Erythroblast (primary cell): ENCODE results near the gene NHLRC3.
"Not testable (repeated sequence)": the region's sequence is repeated elsewhere in the genome, so short reads cannot be mapped to it uniquely, and the experiment has no call there.

Experiments
- DNase-seq, 2 experiments: peaks; one replicate each; lab custom pipeline; 2025; lab: John Stamatoyannopoulos, UW
- GATA1 ChIP-seq: IDR thresholded peaks from 2 replicates; pipeline ENCODE4 v1.6.1; 2011; ENCODE audit warnings: low read depth, mild to moderate bottlenecking, control low read depth, low read length, moderate library complexity
- POLR2A ChIP-seq: IDR thresholded peaks from 2 replicates; pipeline ENCODE4 v1.6.1; 2011; ENCODE audit warnings: mild to moderate bottlenecking, low read length

The NHLRC3 gene, protein sequence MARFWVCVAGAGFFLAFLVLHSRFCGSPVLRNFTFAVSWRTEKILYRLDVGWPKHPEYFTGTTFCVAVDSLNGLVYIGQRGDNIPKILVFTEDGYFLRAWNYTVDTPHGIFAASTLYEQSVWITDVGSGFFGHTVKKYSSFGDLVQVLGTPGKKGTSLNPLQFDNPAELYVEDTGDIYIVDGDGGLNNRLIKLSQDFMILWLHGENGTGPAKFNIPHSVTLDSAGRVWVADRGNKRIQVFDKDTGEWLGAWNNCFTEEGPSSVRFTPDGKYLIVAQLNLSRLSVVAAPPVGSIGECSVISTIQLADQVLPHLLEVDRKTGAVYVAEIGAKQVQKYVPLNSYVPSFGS

DNA sequence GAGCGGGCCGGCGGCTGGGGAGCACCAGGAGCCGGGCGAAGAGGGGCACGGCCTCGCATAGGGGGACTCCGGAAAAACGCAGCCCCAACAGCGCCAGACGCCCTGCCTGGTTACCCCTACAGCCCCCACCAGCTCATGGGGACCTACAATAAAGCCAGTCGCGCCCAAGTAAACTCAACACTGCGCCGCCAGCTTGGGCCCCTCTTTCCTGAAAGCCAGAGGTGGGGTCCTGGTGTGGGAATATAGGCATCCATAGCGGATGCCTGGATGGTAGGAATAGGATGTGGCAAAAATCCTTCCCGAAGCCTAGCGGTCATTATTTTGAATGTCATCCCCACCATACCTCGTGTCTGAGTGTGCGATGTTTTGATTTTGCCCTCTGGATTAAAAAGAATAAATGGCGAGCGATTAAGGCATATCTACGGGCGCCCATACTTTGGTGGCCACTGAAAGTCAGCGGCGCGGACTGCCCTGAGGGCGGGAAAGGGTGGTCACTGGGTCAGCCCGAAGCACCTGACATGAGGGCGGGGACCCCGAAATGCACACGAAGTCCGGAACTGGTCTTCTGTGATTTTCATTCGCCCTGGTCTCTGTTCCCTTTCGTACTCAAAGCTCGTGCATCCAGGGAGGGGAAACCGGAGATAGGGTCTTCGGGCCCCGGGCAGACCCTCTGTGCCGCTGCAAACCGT lies at the start of gene NHLRC3, which contains the start of gene PROSER1:
Gene NHLRC3, plus strand, starts transcription at position 577 of the 689 bp plus-strand sequence. CDS start 184 bp downstream, outside the sequence.
Gene PROSER1, minus strand, starts transcription at position 210 of the 689 bp plus-strand sequence. CDS start 847 bp downstream, outside the sequence.
- TF ChIP-seq POLR2A (peak; percentile 81), GATA1 (no peak)

DNA sequence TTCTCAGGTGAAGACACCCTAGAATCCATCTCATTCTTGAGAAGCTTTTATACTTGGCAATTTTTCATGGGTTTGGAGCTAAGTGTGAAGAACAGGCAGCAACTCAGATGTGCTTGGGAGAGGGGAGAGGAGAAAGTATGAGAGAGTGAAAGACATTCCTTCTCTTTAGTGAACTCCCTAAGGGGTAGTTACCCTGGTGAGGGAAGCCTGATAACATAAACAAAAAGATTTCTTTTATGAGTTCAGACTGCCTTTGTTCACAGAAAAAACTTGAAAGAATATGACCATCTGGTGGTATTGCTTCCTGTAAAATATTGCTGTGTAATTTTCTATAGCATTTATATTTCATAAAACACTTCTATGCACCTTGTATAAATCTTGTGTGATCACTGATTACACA lies 47.6 kb upstream of the NHLRC3 start, which contains the start of gene STOML3:
Gene STOML3, minus strand, starts transcription at position 139 of the 400 bp plus-strand sequence. Its CDS starts 110 bp downstream, at position 29.
- DNase-seq = no peak
- no peak for TF ChIP-seq GATA1
- TF ChIP-seq POLR2A = no peak

More for the DNA sequence above, at the start of gene NHLRC3, which contains the start of gene PROSER1:
- peak; percentile 86 to 87 for DNase-seq

DNA sequence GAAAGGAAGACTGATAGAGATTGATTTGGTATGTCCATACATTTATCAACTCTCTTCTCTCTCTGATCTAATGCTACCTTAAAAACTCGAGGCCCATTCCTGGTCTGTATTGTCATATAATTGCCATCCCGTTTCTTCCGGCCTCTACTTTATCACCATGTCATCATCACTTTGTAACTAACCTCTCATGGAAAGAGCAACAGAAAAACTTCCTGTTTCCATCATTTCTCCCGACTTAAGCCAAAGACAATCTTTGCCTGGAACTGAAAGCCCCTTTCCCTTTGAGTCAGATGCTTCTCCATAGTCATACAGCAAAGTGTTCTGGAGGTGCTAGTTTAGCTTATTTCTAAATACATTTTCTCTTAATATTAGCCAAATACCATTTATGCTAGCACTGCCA lies 44.9 kb upstream of the NHLRC3 start:
- DNase-seq = no peak
- no peak for TF ChIP-seq GATA1
- no peak for TF ChIP-seq POLR2A

DNA sequence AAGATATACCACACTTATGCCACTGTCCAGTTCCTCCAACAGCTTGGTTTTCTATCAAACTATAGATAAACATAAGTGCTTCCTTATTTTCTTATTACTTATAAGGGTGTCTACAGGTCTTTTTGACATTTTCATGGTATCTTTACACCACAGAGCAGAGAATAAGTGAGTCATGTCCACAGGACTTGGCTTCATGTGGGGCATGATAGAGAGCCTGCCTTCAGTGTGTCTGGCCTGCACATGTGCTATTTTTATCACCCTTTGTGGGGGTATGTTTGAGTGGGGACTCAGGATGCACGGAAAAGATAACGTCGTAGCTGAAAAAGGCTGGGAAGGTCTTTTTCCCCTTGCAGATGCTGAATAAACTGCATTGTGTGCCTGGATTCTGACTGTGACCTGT lies 39.5 kb upstream of the NHLRC3 start:
- TF ChIP-seq POLR2A = no peak
- TF ChIP-seq GATA1 = no peak
- peak; percentile 44 to 82 for DNase-seq

DNA sequence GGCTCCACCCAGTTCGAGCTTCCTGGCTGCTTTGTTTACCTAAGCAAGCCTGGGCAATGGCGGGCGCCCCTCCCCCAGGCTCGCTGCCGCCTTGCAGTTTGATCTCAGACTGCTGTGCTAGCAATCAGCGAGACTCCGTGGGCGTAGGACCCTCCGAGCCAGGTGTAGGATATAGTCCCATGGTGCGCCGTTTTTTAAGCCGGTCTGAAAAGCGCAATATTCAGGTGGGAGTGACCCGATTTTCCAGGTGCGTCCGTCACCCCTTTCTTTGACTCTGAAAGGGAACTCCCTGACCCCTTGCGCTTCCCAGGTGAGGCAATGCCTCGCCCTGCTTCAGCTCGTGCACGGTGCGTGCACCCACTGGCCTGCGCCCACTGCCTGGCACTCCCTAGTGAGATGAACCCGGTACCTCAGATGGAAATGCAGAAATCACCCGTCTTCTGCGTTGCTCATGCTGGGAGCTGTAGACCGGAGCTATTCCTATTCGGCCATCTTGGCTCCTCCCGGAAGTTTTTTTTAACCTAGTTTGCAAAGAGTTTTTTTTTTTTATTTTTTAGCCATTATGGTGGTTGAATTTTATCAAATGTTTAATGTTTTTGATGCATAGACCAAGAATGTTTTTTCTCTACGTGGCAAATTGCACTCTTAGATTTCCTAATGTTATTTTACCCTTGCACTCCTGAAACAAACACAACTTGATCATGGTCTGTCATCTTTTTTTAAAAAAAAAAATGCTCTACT lies 31.7 kb upstream of the NHLRC3 start:
- not testable (repeated sequence) for DNase-seq

DNA sequence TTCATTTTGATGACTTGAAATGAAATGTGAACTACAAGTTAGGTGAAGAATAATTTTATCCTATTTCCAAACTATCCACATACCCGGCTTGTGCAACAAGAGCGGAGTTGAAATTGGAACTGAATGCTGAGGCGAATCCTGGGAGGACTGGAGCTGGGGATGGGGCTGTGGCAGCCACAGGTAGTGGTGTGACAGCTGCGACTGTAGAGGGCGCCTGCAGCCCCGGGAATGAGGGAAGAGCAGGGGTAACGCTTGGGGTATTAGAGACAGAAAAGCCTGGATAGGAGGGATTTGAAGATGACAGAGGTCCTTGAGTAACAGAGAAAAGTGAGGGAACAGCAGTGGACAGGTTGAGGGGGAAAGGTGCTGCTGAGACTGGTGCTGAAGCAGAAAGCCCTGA lies 25.6 kb upstream of the NHLRC3 start:
- no peak for DNase-seq
- TF ChIP-seq POLR2A (no peak), GATA1 (no peak)

DNA sequence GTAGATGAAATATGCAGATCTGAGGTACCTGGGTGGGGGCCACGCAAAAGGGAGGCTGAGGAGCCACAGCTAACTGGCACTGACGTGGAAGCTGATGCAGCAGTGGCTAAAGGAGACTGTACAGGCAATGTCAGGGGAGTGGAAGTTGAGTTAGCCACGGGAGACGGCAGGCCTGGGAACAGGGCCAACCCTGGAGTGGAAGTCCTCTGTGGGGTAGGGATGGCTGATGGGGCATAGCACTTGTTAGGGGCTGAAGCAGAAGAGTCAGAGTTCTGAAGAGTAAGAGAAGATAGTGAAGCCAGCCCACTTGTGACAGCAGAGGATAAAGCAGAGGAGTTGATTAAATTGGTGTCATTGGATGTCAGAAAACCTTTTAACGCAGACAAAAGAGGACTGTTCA lies 24.8 kb upstream of the NHLRC3 start:
- TF ChIP-seq POLR2A (no peak), GATA1 (no peak)
- no peak for DNase-seq

DNA sequence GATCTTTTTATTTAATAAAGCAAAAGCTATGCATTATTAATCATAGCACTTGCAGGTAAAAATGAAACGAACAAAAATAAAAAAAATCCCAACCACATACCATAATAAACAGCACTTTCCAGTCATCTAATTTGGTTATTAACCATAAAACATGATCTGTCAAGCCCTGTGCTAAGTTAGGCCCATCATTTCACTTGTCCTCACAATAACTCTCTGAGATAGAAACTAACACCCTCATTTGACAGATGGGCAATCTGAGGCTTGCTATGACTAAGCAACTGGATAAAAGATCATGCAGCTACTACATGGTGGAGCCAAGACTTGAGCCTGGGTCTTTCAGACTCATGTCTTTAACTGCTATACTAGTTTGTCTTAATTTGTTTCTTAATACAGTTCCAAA lies 22.2 kb upstream of the NHLRC3 start:
- peak in 1 of 2 experiments; percentile 8 for DNase-seq
- no peak for TF ChIP-seq GATA1

DNA sequence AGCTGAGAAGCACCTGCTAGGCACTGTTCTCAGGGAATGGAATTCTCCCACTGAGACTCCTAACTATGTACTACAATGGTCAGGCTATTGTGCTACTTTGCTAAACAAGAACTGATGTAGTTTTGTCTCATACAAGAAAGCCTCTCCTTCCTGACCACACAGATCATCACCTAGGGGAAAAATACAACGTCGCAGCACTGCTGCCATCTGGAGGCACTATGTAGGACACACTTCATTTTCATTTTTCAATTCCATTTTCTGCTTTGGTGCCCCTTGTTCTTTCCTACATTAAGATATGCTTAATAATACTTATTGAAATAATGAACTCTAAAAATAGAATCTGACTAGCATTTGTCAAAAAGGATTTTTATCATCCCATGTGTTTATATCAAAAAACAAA lies 21.5 kb upstream of the NHLRC3 start:
- peak; percentile 23 to 45 for DNase-seq
- TF ChIP-seq GATA1 = no peak
- TF ChIP-seq POLR2A = no peak

DNA sequence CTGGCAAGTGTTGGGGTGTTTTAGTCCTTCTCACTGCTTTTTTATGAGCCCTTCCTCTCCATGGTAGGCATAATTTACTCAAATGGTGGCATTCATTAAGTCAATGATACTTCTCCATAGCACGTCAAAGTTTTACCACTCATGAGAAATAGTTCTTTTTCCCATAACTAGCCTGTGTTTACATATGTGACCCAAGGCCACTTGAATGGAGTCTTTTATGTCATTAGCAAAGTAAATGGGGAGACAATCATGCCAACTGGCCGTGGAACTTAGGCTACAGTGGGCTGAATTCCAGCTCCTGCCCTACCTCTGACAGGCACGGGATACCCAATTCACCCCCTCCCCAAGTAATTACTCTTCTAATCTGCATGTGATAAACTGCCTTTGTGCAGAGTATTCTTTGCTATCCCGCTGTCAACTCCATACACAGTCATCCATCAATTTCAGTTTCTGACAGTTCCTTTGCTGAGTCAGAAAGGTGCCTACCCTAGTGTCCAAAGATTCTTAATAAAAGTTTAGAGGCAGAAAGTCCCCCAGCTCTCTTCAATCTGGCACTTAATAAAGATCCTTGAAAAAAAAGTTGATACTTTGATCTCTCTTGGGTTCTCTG lies 17.3 kb upstream of the NHLRC3 start:
- TF ChIP-seq POLR2A = no peak
- no peak for TF ChIP-seq GATA1

DNA sequence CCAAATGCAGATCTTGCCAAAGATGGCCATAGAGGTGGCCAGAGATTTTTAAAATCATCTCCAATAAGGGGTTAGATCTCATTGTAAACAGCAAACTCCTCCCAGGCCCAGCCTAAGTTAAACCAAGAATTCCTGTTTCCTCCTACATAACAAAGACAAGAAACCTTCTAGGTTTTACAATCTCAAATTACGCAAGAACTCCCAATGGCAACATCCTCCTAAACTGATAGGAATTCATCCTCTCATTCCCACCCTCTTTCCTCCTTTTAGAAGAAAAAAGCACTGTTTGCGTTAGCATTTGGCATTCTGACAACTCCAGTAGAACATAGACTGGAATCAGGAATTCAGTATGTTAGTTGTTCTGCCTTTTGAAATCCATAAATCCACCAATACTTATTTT lies 14.9 kb upstream of the NHLRC3 start:
- no peak for TF ChIP-seq POLR2A
- no peak for TF ChIP-seq GATA1
- DNase-seq = no peak

More for the DNA sequence above, 17.3 kb upstream of the NHLRC3 start:
- no peak for DNase-seq

DNA sequence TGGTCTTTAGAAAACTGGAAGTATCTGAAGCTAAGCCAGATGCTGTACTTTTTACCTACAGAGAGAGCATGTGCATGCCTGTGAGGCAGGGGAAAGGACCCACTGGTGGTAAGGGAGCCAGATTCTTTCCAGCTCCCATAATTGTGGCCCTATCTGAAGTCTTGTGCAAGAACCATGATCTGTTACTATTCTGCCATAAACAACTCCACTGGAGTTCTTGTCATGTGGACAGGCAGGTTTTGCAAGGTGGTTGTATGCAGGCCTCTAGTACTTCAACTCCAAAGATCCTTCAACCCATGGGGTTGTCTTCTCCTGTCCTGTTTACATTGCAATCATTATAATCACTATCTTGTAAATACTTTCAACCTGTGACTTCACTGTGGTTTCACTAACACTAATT lies 14.5 kb upstream of the NHLRC3 start:
- TF ChIP-seq GATA1 (no peak), POLR2A (no peak)
- DNase-seq = no peak

DNA sequence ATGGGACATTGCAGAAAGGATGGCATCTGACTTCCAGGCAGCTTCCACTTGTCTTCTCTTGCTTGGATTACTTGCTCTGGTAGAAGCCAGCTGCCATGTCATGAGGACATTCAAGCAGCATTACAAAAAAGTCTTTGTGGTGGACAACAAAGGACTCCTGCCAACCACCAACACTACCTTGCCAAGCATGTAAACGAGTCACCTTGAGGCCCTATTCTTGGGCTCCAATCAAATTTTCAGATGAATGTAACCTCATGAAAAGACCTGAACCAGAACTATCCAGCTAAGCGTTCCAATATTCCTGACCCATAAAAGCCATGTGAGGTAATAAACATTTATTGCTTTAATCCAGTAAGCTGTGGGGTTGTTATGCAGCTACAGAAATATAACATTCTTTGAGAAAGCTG lies 12.8 kb upstream of the NHLRC3 start:
- no peak for DNase-seq
- no peak for TF ChIP-seq POLR2A
- TF ChIP-seq GATA1 = no peak
